Epidermal melanocyte (primary cell): Measurements from ENCODE around the gene CES2.

Experiments
- DNase-seq: peaks from one replicate; pipeline ENCODE4 v3.0.0; 2011; ENCODE audit warnings: low spot score; ENCODE audit not compliant: insufficient read length

The CES2 gene

DNA sequence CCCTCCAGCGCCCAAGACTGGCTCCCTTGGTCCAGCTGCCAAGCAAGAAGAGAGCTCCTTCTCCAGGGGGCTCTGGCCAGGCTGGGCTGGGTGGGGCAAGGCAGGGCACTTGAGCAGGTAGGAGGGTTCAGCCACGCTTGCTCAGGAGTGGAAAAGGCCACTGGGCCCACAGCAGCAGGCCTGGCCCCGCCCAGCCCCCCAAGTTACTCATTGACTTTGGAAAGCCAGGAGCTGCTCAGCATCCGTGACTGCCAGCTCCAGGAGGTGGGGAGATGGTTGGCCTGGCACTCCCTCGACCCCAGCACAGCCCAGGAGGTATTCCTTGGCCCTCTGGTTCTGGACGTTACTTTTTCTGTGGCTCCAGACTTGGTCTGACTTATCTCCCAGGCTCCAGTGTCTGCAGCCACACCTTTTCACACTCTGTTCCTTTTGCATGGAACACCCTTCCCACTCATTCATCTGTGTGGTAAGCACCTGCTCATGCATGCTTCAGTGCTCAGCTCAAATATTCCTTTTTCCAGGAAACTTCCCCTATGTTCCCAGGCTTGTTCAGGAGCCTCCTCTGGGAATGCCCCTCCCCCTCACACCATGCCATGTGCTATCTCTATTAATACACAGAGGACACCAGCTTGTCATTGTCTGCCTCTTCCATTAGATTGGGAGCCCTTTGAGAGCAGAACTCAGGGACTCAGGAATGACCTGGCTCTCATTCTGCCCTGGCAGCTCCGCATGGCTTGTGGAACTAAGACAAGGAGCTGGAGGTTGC is 16.3 kb upstream of the CES2 start, which contains the start of gene CDH16:
Gene CDH16 (minus strand): TSS at position 83 of the 766 bp plus-strand sequence. CDS start 820 bp downstream, outside the sequence.
- DNase-seq, result no peak

DNA sequence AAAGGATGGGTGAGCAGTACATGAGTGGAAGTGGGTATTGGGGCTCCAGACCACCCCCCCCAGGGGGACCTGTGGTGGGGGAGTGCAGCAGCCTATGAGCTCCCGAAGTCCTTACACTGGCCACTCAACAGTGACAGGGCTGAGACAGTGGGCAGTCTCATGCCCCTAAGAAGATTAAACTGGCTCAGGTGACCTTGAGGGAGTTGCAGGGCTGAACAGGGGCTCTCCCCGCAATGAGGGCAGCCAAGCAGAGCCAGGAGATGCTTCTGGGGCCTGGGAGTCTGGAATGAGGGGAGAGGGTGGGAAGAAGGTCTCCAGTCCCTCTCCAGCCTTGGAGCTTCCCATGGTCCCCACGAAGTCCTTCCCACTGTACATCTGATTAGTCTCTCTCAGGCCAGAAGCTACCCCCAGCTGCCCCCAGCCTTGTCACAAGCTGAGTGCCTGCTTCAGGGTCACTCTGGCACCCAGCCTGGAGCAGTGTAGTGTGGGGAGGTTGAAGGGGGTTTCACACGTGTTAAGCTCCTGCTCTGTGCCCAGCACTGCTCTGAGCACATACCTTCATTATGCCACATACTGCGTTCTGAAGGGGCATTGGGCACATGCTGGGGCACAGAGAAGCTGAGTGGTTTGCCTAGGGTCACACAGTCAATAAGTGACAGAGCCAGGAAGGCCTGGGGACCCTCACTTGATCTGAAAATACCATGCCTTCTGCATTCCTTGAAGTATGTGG is 15.6 kb upstream of the CES2 start:
- no peak for DNase-seq

DNA sequence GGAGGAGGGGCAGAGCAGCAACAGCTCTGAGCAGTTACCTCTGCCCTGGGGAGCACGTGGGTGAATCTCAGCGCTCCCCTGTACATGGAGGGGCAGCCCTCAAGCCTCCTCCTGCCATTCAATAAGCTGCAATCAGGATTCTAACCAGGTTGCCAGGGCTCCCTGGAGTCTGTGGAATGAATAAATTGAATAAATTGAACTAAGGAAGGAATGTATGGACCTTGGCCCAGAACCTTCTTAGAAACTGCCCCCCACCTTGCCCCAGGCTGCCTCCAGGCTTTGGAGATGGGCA is 15.1 kb upstream of the CES2 start:
- DNase-seq, result no peak

DNA sequence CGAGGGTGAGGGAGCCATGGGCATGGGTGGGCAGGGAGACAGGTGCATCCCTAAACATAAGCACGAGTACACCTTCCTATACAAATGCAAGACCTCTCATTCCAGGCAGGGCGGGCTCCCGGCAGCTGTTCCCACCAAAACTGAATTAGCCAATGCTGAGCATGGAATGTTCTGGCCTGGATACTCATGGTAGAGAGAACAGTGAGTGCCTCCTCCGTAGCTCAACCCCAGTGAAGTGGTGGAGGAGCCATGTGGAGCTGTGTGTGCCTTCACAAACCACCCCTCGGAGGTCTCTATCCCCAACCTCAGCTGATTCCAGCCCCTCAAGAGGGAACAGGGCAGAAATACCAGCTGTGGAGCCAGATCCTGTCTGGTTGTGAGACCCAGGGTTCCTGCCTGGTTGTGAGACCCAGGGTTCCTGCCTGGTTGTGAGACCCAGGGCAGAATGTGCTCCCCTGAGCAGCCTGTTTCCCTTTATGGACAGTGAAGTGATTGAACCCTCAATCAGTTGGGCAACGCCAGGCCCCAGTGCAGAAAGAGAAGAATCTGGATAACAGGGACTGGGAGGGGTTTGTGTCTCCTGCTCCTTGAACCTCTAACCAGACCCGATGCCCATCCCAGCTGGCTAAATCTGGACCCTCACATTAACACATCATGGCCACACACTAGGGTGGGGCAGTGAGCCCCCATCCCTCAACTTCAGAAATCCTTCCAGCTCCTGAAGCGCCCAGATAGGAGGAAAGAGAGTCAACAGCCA is 14.2 kb upstream of the CES2 start:
- no peak for DNase-seq

DNA sequence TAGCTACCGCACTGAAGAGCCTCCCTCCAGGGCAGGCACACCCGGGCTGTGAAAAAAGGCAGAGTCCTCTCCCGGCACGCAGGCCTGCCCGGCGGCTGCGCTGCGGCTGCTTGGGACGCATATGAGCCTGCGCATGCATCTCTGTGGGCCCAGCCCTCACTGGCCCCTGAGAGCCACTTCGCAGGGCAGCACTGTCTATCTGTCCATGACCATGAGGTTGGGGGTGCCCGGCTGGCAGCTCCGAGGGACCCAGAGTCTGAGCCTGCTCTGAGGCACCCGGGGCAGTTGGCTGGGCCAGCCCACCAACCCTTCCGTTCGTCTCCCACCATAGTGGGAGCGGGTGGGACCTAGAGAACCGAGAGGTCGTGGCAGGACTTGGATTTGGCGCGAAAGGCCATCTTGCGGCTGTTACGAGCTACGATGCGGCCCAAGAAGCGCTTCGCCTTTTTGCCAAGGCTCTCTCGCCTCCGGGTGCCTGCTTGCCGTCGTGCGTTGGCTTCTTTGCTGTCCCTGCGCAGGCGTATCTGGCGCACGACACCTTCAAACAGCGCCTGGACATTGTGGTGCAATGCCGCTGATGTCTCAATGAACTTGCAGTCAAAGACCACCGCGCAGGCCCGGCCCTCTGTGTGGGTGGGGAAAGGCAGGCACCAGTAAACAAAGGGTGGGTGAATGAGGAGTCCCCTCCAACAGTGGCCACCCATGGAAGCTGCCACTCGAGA is 13.4 kb upstream of the CES2 start:
- DNase-seq, result no peak

DNA sequence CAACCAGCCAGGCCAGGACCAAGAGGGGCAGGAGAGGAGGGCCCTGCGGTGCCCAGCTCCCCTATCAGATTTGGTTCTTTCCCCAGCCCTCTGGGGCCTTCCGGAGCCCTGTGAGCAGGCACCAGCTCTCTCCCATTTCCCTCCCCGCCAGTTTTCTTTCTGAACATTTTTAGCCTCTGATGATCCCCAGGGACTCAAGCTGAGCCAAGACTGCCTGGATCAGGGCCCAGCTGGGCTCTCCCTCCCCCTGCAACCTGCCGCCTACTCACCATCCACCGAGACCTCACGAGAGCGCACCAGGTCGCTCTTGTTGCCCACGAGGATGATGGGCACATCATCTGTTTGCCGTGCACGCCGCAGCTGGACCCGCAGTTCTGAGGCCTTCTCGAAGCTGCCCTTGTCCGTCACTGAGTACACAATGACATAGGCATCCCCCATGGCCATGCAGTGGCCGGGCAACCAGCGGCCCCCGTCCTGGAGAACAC is 12.0 kb upstream of the CES2 start:
- no peak for DNase-seq

DNA sequence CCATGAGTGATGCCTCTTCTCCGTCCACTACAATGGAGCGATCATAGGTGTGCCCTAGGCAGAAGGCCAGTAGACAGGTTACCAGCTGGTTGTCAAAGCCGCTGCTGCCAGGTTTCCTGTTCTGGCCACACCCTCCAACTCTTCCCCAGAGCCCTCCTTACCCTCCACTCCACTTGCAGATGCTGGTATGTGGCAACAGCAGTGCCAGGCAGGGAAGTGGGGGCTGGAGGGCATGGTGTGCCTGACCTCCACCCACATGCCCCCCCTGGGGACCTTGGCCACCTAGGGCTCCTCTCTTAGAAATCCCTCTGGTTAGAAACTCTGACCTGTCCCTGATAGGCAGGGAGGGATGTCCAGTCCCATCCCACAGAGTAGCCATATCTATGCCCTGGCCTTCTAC is 11.4 kb upstream of the CES2 start:
- no peak for DNase-seq

DNA sequence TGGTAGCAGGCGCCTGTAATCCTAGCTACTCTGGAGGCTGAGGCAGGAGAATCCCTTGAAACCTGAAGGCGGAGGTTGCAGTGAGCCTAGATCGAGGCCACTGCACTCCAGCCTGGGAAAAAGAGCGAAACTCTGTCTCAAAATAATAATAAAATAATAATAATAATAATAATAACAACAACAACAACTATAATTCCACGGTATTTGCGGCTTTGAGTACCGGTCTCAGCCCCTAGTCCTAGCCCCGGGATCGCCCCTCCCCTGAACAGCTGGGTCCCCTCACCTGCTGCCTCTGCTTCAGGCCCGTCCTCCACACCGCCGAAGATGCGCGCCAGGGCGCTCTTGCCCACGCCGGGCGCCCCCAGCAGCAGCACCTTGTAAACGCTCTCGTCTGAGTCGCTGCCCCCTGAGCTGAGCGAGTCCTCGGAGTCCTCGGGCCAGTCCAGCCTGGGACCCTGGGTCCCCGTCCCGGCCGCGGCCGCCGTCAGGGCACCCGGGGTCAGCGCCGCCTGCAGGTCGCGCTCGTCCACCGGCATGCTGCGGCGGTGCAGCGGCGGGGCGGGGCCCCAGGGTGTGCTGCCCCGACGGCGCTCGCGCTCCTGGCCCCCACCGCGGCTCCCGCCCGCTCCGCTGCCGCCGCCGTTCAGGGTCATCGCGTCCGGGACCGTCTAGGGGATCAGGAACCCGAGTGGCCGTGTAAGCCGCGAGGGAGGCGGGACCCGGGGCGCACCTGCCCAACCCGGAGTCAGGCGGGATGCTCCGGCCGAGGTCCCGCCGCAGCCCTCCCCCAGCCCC is 10.6 kb upstream of the CES2 start:
- DNase-seq, result no peak

DNA sequence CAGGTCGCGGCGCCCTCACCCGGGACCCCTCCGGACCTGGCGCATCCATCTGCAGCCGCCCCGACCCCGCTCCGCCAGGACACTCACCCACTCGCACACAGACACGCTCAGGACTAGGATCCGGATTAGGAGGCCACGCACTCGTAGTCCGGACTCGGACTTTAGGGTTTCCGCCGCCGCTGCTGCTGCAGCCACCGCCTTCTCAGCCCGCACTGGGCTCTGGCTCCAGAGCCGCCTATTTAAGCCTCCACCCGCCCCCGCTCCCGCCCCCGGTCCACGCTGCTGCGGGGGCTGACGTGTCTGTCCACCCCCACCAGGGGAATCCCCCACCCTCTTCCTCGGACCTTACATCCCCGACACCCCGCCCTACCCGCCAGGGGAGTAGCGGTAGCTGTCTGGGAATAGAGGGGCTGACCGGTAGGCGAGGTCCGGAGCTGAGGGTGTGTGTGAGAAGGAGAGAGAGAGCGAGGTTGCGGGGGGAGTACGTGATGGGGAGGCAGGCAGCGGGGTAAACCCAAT is 9.9 kb upstream of the CES2 start, which contains the start of gene RRAD:
Gene RRAD (minus strand): TSS at position 214 of the 519 bp plus-strand sequence. CDS start 356 bp downstream, outside the sequence.
- no peak for DNase-seq

DNA sequence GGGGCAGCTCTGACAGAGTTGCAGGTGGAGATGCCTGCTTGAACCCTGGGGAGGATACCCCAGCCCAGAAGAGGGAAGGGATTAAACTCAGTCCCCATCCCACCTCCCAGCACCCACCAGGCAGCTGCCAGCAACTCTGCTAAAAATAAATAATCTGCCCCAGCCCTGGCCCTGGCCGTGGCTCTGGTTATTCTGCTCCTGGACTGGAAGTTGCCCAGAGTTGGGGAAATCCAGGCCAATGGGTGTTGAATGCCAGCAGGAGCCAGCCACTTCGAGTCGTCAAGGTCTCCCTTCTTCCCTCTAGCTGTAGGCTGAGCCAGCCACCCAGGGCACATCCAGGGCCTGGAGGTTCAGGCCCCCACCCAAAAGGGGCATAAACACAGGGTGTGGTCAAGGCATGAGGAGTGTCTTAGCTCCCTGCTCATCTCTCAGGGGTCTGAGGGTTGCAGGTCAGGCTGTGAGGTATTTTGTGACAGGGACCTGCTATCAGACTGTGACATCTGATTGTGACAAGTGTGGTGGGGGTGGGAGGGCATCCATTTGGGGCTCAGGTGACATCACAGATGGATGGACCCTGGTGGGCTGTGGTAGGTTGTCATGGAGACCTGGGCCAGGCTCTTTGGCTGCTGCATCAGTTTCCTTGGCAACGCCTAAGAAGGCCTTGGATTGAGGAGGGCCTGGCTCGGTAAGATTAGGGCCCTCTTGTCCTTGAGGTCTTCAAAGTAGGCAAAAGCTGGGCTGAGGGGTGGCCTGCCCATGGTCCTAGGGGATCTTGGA is 9.0 kb upstream of the CES2 start:
- no peak for DNase-seq

DNA sequence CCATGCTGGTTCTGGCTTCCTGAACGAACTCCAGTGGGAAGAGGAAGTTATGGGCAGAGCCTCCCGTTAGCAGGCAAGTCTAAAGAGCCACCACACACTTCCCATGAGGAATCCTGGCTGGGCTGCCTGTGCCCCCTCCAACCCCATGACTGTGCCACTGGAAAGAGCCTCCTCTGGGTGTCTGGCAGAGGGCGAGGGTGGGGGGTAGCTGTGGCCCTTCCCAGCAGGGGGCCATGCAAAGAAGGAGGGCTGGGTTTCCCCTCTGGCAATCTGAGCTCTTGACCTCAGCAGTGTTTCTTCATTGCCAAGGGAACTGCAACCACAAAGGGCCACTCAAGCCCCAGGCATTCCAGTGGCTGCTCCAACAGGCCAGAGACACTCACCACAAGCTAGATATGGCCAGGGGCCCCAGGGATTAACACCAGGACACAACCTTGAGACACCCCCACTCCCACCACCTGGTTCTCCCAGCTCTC is 8.3 kb upstream of the CES2 start:
- peak; percentile 58 for DNase-seq

DNA sequence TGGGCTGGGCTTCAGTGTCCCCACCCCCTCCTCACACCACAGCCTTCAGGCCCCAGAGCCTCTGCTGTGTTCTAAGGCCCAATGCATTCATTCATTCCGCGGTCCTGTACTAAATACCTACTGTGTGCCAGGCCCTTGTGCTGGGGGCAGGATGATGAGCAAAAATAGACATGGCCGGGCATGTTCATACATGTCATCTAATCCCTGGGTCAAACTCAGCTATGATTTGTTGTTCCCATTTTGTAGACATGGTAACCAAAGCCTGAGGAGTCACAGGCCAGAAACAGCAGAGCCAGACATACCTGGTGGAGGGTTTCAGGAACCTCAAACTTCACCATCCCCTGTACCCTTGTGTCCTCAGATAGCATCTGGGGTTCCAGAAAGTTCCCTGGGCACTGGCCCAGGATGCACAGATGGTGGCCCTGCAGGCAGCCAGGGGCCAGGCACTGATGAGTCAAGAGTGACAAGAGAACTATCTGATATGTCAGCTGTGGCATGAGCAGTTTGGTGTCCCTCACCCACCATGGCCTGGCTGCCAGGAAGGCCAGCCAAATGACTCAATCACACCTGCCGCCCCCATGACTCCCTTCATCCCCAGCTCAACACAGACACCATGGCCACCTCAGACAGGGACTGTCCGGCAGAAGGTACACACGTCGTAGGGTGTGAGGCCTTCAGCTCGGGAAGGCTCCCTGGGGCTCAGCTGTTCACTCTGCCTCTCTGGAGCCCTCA is 7.2 kb upstream of the CES2 start:
- DNase-seq, result no peak

DNA sequence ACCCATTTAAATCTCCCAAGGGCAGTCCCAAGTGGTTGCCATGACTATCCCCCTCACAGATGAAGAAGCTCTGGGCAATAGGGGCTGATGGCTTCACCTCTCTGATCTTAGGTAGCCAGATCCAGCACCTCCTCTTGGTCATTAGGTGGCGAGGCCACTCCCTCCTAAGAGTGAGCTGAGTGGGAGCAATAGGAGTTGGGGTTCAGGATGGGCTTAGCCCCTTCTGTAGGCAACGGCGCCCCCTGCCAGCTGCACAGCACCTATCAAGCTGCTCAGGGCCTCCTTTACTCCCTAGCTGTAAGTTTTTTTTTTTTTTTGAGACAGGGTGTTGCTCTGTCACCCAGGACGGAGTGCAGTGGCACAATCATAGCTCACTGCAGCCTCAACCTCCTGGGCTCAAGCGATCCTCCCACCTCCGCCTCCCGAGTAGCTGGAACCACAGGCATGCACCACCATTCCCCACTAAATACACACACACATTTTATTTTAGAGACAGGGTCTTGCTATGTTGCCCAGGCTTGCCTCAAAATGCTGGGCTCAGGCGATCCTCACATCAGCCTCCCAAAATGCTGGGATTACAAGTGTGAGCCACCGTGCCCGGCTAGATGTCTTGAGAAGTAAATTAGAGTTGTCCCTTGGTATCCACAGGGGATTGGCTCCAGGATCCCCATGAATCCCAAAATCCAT is 6.5 kb upstream of the CES2 start:
- no peak for DNase-seq

DNA sequence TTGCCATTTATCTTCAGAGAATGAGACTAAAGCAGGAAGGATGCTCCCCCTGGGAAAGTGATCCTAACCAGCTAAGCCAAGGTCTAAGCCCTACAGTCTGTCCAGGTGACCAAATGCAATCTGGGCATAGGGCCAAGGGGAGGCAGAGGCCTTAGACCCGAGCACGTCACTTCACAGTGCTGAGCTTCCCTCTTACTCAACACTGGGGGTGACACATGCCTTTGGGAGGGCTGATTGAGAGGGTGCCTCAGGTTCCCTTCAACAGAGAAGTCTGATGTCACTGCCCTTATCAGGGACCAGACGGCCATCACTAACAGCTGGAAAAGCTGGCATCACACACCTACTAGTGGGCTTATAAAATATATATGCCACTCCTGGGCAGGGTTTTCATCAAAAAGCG is 5.1 kb upstream of the CES2 start:
- no peak for DNase-seq

DNA sequence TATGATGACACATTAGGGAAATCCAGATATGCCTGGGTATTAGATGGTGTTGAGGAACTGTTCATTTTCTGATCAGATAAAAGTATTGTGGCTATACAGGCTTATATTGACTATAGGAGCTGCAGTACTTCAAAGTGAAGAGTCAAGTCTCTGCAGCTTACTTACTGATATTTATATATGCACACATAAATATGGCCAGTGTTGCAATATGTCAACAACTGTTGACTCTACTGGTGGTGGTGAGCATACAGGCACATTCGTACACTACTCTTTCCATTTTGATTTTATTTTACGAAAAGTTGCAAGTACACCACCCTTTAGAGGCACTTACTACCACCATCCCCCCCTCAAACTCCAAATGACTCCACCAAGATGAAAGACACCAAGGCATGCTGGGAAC is 3.7 kb upstream of the CES2 start:
- no peak for DNase-seq

DNA sequence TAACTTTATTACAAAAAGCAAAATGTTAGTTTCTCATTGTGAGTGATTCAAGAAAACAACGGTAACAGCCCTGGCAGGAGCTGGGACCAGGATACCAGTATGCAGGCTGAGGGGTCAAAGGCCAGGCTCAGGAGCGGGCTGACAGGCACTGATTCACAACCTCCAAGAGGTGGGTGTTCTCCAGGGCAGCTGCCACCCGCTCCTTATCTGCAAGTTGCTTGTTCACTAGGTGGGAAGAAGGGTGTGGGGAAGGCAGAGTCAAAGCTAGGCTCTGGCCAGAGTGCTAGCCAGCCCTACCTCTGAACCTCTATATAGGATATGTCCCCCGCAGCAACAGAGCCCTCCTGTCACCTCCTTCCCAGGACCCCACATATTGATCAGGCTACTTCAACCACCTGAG is 3.2 kb upstream of the CES2 start:
- DNase-seq, result no peak

DNA sequence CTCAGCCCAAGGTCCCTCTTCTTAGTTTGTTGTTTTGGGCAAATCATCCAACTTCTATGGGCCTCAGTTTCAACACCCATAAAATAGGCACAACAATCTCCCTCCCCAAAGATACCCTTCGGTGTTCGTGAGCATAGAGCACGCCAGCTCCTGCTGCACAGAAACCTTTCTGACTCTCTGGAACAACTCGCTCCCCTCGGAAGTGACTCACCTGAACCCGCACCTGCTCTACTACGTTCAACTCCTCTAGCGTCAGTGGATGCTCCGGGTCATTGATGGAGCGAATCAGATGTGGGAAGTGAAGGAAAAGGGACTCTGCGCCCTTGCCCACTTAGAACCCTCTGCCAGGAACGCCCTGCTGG is 1.6 kb upstream of the CES2 start:
- no peak for DNase-seq

DNA sequence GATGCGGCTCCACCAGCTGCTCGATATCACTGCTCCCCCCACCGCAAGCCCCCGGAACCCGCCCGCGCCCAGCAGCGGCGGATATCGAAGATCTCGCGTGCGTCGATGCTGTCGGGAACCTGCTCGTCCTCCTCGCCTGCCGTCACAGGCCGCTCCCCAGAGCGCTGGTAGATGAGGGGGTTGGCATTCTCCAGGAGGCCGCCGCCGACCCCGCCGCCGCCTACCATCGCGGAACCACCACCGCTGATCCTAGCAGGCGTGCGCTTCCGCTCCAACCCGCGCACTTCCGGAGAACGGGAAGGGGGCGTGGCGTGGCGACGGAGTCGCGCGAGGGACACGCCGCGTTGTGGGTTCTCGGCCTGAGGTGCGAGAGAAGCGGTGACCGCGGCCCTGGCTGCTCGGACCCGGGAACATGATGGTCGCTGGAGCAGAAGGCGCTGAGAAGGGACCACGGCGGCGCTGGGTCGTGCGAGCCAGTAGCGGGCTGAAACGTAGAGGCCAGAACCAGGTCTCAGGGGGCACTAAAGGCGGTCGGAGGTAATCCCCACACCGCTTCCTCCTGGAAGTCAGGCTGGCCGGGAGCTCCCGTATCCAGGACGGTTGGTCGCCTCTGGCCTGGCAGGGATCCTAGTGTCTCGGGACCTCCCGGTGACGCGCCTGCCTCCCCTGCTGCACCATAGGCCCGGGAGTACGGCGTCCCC is 1.0 kb upstream of the CES2 start, which contains the start of gene CIAO2B:
Gene CIAO2B (minus strand): TSS at position 265 of the 701 bp plus-strand sequence. CDS start 38 bp downstream, at position 227.
- DNase-seq, result peak; percentile 88
